Measurements from ENCODE around the gene ADAMTS3.

ADAMTS3 gene

DNA sequence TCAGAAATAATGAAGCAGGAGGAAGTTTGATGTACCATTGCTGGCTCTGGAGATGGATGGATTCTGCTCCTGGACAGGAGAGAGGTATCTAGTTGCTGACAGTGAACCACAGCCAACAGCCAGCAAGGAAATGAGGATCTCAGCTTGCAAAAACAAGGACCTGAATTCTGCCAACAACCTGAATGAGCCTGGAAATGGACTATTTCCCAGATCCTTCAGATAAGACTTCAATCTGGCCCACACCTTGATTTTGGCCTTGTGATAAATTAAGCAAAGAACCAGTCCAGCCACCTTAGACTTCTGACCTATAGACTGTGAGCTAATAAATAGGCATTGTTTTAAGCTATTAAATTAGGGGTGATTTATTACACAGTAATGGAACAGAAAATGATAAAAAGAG, 220.3 kb downstream of the ADAMTS3 start:
- DNase-seq (ENCODE audit: low read depth in 2 of 2) = no peak

- DNase-seq (ENCODE audit: low read depth in 2 of 2) = no peak
These were observed 224.6 kb downstream of the ADAMTS3 start for GRCh38 chr4:72344418-72344817.

- no peak for DNase-seq (ENCODE audit: low read depth in 2 of 2)
These were observed 227.6 kb downstream of the ADAMTS3 start for GRCh38 chr4:72341432-72341820.

GRCh38 chr4:72340803-72341431, 228.1 kb downstream of the ADAMTS3 start:
- DNase-seq (ENCODE audit: low read depth in 2 of 2) = no peak

- DNase-seq (ENCODE audit: low read depth in 2 of 2) = no peak
These were observed 231.0 kb downstream of the ADAMTS3 start for GRCh38 chr4:72338060-72338459.

GRCh38 chr4:72330381-72330780, 238.6 kb downstream of the ADAMTS3 start:
- no peak for DNase-seq (ENCODE audit: low read depth in 2 of 2)

DNA sequence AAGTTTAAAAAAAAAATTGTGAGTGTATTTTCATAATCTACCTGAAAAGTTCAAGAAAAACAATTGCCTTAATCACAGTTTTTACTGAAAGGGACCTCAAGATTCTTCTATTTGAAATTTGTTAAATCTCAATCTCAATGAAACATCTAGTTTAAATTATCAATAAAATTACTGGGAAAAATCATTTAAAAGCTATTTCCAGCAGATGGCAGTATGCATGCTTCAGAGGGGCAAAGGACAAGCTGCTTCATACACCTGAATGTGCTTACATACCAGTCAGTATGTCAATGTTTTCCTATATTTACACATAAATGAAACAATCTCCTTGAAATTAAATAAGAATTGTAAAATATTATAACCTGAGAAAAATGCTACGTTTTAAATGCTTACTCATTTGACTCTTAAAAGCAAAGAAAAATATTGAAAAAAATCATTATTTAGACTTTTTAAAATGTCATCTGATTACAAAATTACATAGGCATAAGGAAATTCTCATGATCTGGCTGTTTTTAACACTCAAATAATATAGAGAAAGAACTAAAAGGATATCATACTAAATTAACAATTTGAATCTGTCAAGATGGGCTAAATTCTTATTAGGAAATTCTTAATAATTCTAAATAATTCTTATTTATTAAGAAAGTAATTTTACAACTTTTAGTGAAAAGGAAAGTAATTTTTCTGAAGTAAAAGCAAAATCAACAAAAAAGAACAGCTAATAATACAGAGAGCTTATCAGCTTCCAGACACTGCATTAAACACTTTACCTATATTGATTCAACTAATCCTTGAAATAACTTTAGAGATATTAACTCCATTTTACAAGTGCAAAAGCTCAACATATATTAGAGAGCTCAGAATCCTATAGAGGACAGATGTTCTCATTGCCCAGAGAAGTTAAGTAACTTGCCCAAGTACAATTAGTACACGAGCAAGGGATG, 242.1 kb downstream of the ADAMTS3 start:
- DNase-seq (ENCODE audit: low read depth in 2 of 2) = no peak

DNA sequence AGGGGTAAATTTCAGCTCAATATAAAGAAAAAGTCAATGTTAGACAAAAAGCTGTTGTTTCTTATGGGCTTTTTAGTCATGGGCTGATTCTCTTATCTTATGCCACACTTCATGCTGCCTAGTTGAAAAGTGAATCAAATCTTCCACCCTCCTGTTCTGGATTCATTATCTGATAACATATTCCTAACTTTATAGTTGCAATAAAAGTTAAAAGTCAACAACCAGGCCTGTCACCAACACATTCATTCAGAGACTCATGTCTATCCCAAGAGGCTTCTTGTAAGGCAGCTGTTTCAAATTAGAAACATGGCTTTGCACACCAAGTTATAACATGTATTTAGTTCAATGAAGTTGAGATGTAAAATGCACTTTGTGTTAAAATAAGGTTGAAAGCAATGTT, 243.8 kb downstream of the ADAMTS3 start:
- DNase-seq (ENCODE audit: low read depth in 2 of 2) = no peak

GRCh38 chr4:72323227-72323626, 245.8 kb downstream of the ADAMTS3 start:
- no peak for DNase-seq (ENCODE audit: low read depth in 2 of 2)

- no peak for DNase-seq (ENCODE audit: low read depth in 2 of 2)
These were observed 248.6 kb downstream of the ADAMTS3 start for GRCh38 chr4:72320223-72320948.

DNA sequence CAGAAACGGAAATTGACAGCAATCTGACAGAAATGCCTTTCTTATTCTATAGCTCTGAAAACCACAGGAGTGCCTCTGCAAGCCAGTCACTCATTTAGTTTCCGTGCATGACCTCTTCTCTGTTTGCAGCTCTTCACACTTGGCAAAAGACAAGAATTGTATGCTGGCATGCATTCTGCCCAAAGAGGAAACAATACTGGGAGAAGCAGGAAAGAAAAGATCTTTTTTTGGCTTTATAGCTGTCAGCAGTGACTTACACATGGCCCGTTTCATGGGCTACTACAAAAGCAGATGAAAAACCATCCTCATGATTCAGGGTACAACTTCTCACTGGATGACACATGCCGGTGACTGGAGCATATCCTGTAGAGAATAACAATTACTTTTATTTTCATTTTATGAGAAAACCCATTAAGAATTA, 249.4 kb downstream of the ADAMTS3 start:
- DNase-seq (ENCODE audit: low read depth in 2 of 2) = no peak

DNA sequence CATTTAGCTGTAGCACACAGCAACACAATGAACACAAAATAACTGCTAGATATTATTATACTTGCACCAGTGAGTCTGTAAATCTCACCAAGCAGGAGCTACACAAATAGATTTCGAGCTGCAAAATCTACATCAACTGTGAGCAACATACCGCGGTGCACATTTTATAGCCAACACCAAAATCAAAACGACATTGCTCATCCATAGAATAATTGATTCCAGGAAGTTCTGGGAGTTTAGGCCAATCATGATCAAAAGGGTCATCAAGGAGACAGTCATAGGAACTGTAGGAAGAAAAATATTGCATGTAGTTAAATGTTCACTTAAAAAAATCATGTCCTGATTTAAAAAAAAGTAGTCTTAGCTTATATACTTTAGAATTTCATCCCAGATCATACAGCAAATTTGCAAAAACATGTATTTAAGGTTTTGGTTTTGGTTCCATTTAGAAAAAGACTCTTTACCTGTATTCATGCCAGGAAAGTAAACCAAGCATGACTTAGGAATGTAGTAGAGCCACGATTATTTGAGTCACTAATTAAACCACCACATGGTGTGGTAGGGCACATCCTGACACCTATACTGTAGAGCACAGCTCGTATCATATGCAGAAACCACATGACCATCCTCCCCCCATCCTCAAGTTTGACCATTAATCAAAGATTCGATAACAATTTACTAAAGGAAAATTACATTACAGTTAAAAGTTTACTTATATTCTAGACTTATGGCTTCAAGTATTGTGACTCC, 250.4 kb downstream of the ADAMTS3 start:
- DNase-seq (ENCODE audit: low read depth in 2 of 2) = no peak

- DNase-seq (ENCODE audit: low read depth in 2 of 2) = no peak
These were observed 254.2 kb downstream of the ADAMTS3 start for GRCh38 chr4:72314869-72315268.

- no peak for DNase-seq (ENCODE audit: low read depth in 2 of 2)
These were observed 255.9 kb downstream of the ADAMTS3 start for GRCh38 chr4:72313121-72313520.

- DNase-seq (ENCODE audit: low read depth in 2 of 2) = no peak
These were observed 256.9 kb downstream of the ADAMTS3 start for GRCh38 chr4:72312032-72312650.

GRCh38 chr4:72311291-72311690, 257.7 kb downstream of the ADAMTS3 start:
- DNase-seq (ENCODE audit: low read depth in 2 of 2) = no peak

DNA sequence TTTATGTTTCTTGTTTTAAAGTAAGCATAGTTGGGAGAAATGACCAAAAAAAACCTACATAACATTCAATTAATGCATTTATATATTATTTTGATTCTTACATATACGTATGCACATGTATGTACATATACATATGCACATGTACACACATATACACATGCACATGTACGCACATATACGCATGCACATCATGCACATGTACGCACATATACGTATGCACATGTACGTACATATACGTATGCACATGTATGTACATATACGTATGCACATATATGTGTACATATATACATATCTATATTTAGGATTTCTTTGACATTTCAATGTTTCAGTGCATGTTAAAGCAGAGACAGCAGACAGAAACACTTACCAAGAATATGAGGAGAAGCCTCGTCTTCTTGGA, 263.4 kb downstream of the ADAMTS3 start:
- DNase-seq (ENCODE audit: low read depth in 2 of 2) = no peak

DNA sequence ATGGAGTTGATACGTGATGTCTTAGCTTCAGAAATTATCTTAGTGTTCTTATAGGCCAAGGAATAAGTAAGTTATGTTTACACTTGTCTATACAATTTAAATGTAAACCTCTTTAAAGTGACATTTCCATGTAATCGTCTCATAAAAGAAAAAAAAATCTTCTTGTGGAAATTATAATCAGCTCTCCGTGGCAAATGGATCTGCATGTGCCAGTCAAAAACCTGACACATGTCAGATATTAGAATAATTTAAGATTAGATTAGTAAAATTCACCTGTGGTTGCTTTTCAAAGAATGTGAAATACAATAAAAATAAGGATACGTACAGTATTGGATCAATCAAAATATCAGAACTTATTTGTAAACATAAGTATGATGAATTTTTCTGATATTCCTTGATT, 263.9 kb downstream of the ADAMTS3 start:
- no peak for DNase-seq (ENCODE audit: low read depth in 2 of 2)

DNA sequence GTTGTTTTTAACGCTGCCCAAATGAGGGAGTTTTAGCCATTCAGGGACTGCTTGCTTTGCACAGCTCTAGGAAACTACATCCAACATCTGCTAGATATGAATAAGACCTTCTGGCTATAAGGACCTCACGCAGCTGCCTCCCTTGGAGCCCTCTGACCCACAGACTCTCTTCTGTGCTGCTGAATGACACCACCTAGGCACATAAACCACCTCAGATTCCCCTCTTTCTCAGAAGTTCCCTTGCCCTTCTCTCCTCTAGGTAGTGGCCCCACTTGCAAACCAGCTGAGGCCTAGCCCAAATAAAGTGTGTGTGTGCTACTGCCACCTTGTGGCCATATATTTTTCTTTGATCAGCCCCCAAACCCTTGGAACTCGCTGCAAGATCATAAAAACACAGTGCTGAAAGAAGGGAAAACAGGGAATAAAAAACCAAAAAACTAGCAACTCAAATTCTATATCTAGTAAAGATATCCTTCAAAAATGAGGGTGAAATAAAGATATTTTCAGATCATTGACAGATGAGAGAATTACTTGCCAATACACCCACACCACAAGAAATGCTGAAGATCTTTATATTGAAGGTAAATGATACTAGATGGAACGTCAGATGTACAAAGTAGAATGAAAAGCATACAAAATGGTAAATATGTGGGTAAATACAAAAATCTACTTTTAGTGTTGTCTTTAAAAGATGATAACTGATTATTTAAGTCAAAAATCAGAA, 265.9 kb downstream of the ADAMTS3 start:
- no peak for DNase-seq (ENCODE audit: low read depth in 2 of 2)

GRCh38 chr4:72301759-72302158, 267.3 kb downstream of the ADAMTS3 start:
- DNase-seq (ENCODE audit: low read depth in 2 of 2) = no peak

DNA sequence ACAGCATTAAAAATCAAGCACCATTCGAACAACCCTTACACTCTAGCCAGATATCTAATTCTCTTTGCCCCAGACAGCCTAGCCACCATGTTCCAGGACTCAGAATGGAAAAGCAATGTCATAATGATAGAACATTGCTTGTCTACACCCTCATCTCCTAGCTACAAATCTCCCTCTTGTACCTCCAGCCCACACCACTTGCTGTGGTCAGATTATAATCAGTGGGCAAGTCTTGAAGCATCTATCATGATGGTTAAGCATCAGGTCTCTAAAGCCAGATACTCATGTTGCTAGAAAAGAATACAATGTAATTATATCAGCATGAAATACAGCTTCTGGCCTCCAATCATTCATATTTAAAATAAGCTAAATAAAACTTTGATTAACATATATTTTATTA, 268.9 kb downstream of the ADAMTS3 start:
- DNase-seq (ENCODE audit: low read depth in 2 of 2) = no peak
